IPS DF 6.9 (cell line): ENCODE results near the gene BCAP31.

Experiments
- DNase-seq: peaks from one replicate; pipeline ENCODE4 v3.0.0-alpha.2; 2013; ENCODE audit warnings: low read depth, low spot score
- H3K27ac ChIP-seq: one replicate; pipeline ENCODE4 v1.5.1; 2013; ENCODE audit warnings: low read length, control low read depth
- H3K27me3 ChIP-seq: 2 replicates; pipeline ENCODE4 v1.6.1; 2013; ENCODE audit warnings: mild to moderate bottlenecking, low read length; ENCODE audit not compliant: control insufficient read depth, insufficient read depth
- H3K36me3 ChIP-seq: 2 replicates; pipeline ENCODE4 v1.6.1; 2013; ENCODE audit warnings: low read length; ENCODE audit not compliant: control insufficient read depth, insufficient read depth
- H3K4me1 ChIP-seq: 2 replicates; pipeline ENCODE4 v1.6.1; 2013; ENCODE audit warnings: low read length; ENCODE audit not compliant: control insufficient read depth, insufficient read depth
- H3K4me3 ChIP-seq: 2 replicates; pipeline ENCODE4 v1.5.1; 2013; ENCODE audit warnings: mild to moderate bottlenecking, low read length
- H3K9me3 ChIP-seq: 2 replicates; pipeline ENCODE4 v1.6.1; 2013; ENCODE audit warnings: low read length, inconsistent platforms; ENCODE audit not compliant: control insufficient read depth, insufficient read depth
- WGBS: extraction: QIAGEN DNeasy Blood & Tissue Kit; methylation state at CpG from one replicate; pipeline ENCODE4 v1.1.7; 2013; ENCODE audit warnings: mixed read lengths, missing lambda C conversion rate; ENCODE audit not compliant: insufficient read length, insufficient coverage; 5-methylcytosine and 5-hydroxymethylcytosine counted together

Gene BCAP31

GRCh38 chrX:153741446-153741845 is 17.3 kb upstream of the BCAP31 start:
- DNase-seq, result no peak
- H3K27ac ChIP-seq, result no peak overlapping the region
- no CpG with 5 or more reads among the region's 14 CpGs for WGBS
- H3K27me3 ChIP-seq, result no peaks in the 10 kb centered on the region
- peaks cover 5% of the 10 kb centered on the region for H3K4me1 ChIP-seq
- no peaks in the 10 kb centered on the region; the same call in 1 of the 2 replicates for H3K36me3 ChIP-seq
- no peak overlapping the region for H3K4me3 ChIP-seq
- no peaks in the 10 kb centered on the region for H3K9me3 ChIP-seq

DNA sequence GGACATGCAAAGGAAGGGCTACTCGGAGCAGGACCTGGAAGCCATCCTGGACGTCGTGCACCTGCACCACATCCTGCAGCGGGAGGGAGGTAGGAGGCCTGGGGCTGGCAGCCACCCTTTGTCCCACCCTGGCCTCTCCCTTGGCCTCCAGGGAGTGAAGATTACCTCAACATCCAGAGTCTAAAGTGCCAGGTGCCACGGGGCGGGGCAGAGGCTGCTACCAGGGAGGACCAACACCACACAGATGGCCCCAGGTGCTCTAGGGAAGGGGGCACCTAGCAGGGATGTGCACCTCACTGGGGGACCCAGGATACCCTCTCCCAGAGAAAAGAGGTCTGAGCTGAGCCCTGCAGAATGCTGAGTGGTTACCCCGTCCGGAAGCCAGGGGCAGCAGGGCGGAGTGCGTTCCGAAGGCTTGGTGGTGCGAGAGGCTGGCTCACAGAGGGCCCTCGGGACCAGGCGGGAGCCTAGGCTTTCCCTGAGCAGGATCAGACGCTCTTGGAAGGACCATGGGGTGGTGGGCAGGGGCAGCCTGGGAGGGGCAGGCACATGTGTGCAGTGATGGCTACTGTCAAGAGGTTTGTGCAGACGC is 16.5 kb upstream of the BCAP31 start:
- peaks cover 5% of the 10 kb centered on the region for H3K4me1 ChIP-seq
- H3K36me3 ChIP-seq, result no peaks in the 10 kb centered on the region; the same call in 1 of the 2 replicates
- no peak overlapping the region for H3K4me3 ChIP-seq
- no CpG with 5 or more reads among the region's 16 CpGs for WGBS
- no peaks in the 10 kb centered on the region for H3K9me3 ChIP-seq
- H3K27ac ChIP-seq, result no peak overlapping the region
- DNase-seq, result no peak
- no peaks in the 10 kb centered on the region for H3K27me3 ChIP-seq

- DNase-seq, result no peak
- WGBS, result no CpG with 5 or more reads among the region's 29 CpGs
- H3K27ac ChIP-seq, result no peak overlapping the region
- H3K36me3 ChIP-seq, result no peaks in the 10 kb centered on the region; the same call in 1 of the 2 replicates
- H3K4me3 ChIP-seq, result no peak overlapping the region
- H3K27me3 ChIP-seq, result no peaks in the 10 kb centered on the region
- no peaks in the 10 kb centered on the region for H3K9me3 ChIP-seq
- H3K4me1 ChIP-seq, result peaks cover 5% of the 10 kb centered on the region
Observed at GRCh38 chrX:153739754-153740486, 15.7 kb upstream of the BCAP31 start.

- Histone ChIP-seq H3K36me3 (no peaks in the 10 kb centered on the region; the same call in 1 of the 2 replicates), H3K27me3 (no peaks in the 10 kb centered on the region), H3K4me3 (no peak overlapping the region), H3K27ac (no peak overlapping the region), H3K4me1 (peaks cover under 1% of the 10 kb centered on the region), H3K9me3 (no peaks in the 10 kb centered on the region)
- DNase-seq, result no peak
- no CpG with 5 or more reads among the region's 27 CpGs for WGBS
Observed at GRCh38 chrX:153738056-153738605, 13.9 kb upstream of the BCAP31 start.

- no peaks in the 10 kb centered on the region for H3K4me1 ChIP-seq
- DNase-seq, result no peak
- H3K36me3 ChIP-seq, result no peaks in the 10 kb centered on the region; the same call in 1 of the 2 replicates
- H3K9me3 ChIP-seq, result no peaks in the 10 kb centered on the region
- no peaks in the 10 kb centered on the region for H3K27me3 ChIP-seq
- WGBS, result no CpG with 5 or more reads among the region's 15 CpGs
- H3K4me3 ChIP-seq, result no peak overlapping the region
- H3K27ac ChIP-seq, result no peak overlapping the region
Observed at GRCh38 chrX:153736871-153737441, 12.8 kb upstream of the BCAP31 start.

GRCh38 chrX:153736071-153736820 is 12.1 kb upstream of the BCAP31 start:
- Histone ChIP-seq H3K36me3 (no peaks in the 10 kb centered on the region; the same call in 1 of the 2 replicates), H3K27ac (no peak overlapping the region), H3K9me3 (no peaks in the 10 kb centered on the region), H3K27me3 (no peaks in the 10 kb centered on the region), H3K4me3 (no peak overlapping the region), H3K4me1 (no peaks in the 10 kb centered on the region)
- DNase-seq, result no peak
- WGBS, result no CpG with 5 or more reads among the region's 30 CpGs

GRCh38 chrX:153735274-153735673 is 11.1 kb upstream of the BCAP31 start:
- DNase-seq, result no peak
- no peaks in the 10 kb centered on the region for H3K4me1 ChIP-seq
- no peak overlapping the region for H3K27ac ChIP-seq

DNA sequence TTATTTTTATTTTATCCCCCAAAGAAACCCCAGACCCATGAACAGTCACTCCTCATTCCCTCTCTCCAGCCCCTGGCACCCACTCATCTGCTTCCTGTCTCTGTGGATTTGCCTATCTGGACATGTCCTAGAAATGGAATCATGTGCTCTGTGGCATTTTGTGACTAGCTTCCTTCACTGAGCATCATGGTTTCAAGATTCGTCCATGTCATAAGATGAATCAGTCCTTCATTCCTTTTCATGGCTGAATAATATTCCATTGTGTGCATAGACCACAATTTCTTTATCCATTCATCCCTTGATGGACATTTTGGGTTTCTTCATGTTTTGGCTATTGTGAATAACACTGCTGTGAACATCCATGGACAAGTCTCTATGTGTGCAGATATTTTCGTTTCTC is 10.7 kb upstream of the BCAP31 start:
- H3K27ac ChIP-seq, result no peak overlapping the region
- no peak for DNase-seq
- no peaks in the 10 kb centered on the region; the same call in 1 of the 2 replicates for H3K36me3 ChIP-seq
- no peaks in the 10 kb centered on the region for H3K4me1 ChIP-seq
- H3K27me3 ChIP-seq, result no peaks in the 10 kb centered on the region
- H3K9me3 ChIP-seq, result no peaks in the 10 kb centered on the region
- no peak overlapping the region for H3K4me3 ChIP-seq
- no CpG with 5 or more reads among the region's 2 CpGs for WGBS

More at GRCh38 chrX:153735274-153735673, 11.1 kb upstream of the BCAP31 start:
- H3K36me3 ChIP-seq, result no peaks in the 10 kb centered on the region; the same call in 1 of the 2 replicates
- no peak overlapping the region for H3K4me3 ChIP-seq
- H3K27me3 ChIP-seq, result no peaks in the 10 kb centered on the region
- H3K9me3 ChIP-seq, result no peaks in the 10 kb centered on the region
- WGBS, result no CpG with 5 or more reads among the region's 9 CpGs

GRCh38 chrX:153733651-153734240 is 9.6 kb upstream of the BCAP31 start:
- Histone ChIP-seq H3K27me3 (no peaks in the 10 kb centered on the region), H3K9me3 (no peaks in the 10 kb centered on the region), H3K4me1 (no peaks in the 10 kb centered on the region), H3K36me3 (no peaks in the 10 kb centered on the region; the same call in 1 of the 2 replicates), H3K4me3 (no peak overlapping the region), H3K27ac (no peak overlapping the region)
- no peak for DNase-seq
- WGBS, result no CpG with 5 or more reads among the region's 15 CpGs

DNA sequence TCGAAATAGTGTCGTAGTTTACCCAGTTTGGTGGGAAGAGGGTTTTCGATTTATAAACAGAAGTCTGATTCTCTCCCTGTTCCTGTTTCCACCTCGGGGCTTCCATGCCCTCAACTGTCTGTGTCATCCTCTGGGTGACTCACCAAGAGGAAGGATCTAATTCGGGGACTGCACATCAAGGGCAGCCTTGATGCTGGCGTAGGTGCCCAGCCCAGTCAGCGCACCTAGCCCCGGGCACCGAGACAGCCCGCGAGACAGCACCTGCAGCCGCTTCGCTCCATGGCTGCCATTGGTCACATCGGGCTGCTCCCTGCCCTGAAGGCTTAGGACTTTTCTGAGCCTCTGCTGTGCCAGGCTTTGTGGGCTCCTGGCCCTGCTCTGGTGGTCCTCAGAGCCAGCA is 8.2 kb upstream of the BCAP31 start:
- Histone ChIP-seq H3K27ac (no peak overlapping the region), H3K4me1 (no peaks in the 10 kb centered on the region), H3K36me3 (no peaks in the 10 kb centered on the region; the same call in 1 of the 2 replicates), H3K4me3 (no peak overlapping the region), H3K9me3 (no peaks in the 10 kb centered on the region), H3K27me3 (no peaks in the 10 kb centered on the region)
- no peak for DNase-seq
- WGBS, result no CpG with 5 or more reads among the region's 14 CpGs
